GM18873 (cell line): ENCODE measurements around the gene SERINC5.

Experiments used
- ATAC-seq: cut with Tn5 transposase; IDR thresholded peaks from one replicate; pipeline ENCODE4 v1.9.1; 2021; ENCODE audit warnings: mild to moderate bottlenecking, moderate library complexity, moderate number of reproducible peaks; ENCODE audit not compliant: unreplicated experiment, low FRiP score

SERINC5 gene

DNA sequence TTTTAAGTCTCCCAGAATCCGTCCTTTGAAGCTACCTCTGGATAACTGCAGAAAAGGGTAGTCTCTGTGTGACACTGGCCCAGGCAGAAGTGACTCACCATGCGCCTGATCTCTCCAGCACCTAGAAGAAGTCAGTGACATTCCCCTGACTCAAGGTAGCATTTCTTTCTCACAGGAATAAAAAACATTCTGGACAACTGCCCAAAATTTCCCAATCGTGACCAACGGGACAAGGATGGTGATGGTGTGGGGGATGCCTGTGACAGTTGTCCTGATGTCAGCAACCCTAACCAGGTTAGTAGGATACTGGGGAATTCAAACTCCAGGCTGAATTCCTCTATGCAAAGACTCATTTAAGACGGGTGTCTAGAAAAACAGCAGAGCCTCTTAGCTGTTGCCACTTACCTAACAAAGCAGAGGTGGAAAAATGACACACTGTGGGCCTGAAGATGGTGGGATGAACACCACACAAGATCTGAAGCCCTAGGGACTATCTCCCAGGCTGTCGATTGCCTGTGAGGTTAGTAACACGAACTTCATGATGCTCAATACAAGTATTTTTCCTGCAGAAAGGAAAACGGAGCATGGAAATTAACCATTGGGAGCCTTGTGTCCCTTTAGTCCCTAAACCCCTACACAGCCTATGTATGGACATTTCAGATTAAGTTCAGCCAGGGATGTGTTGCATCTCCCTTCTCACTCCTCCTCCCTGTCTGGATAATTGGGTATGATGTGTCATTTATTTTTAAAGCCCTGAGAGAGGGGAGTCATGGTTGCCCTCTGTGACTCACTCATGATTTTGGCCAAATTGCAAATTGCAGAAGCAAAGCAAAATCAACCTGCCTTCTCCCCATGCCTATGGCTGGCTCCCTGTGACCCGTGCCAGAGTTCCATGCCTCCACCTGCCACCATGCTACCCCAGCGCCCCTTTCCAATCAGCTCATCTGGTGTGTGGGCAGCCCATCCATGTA lies 183.5 kb downstream of the SERINC5 start:
- no peak for ATAC-seq

DNA sequence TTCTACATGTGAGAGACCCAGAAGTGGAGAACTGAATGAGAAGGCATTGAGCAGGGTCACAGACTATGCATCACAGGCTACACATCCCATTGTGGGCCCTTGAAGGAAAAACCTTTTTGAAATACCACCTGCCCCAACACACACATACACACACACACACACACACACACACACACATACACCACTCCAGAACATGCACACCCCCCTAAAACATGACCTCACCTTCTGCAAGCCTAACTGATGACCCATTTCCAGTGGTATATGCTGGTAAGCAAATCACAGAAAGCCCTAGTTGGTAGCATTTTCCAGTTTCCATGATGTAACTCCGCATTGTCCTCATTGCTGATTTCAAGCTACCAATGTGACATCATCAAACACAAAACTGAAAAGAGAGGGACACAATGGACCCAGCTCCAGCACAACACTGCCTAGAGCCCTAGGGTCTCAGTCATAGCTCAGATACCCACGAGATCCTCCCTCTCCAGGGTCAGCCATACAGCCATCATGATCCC lies 184.3 kb downstream of the SERINC5 start:
- ATAC-seq: no peak

DNA sequence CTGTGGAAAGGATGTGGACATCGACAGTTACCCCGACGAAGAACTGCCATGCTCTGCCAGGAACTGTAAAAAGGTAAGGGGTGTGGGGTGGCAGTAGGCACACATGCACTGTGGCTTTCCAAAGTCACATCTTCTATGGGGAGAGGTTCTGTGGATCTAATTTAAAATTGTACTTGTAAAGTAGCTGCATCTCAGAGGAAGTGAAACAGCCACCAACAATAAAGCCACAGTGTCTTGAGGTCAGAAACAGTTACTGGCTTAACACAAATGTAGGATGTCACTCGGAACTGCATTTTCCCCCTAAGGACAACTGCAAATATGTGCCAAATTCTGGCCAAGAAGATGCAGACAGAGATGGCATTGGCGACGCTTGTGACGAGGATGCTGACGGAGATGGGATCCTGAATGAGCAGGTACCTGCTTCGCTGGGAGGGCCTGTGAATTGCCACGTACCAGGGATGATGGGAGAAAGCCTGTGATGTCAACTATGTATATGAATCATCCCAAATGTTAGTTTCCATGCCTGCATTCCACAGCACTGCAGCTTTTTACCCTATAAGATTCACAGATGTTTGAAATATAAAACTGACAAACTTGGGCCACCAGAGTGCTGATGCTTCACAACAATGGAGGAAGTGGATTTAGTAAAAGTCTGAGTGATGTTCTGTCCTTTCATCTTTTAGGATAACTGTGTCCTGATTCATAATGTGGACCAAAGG lies 185.4 kb downstream of the SERINC5 start:
- no peak for ATAC-seq

DNA sequence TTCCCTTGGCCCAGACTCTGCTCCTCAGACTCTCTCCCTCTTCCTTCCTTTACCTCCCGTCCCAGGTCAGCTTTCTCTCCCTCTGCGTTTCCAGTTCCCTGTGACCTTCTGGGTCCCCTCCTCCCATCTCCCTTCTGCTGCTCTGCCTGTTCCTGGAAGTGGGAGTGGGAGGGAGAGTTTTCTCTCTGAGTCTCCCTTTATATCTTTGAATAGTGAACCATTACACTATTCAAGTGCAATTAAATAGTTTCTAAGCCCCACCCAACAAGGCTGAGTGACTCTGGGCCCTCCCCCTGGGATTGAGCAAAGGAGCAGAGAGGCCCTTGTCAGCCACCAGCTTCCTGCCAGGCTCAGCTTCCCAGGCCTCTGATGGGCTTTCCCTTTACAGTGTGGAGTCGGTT lies 185.9 kb downstream of the SERINC5 start:
- no peak for ATAC-seq

DNA sequence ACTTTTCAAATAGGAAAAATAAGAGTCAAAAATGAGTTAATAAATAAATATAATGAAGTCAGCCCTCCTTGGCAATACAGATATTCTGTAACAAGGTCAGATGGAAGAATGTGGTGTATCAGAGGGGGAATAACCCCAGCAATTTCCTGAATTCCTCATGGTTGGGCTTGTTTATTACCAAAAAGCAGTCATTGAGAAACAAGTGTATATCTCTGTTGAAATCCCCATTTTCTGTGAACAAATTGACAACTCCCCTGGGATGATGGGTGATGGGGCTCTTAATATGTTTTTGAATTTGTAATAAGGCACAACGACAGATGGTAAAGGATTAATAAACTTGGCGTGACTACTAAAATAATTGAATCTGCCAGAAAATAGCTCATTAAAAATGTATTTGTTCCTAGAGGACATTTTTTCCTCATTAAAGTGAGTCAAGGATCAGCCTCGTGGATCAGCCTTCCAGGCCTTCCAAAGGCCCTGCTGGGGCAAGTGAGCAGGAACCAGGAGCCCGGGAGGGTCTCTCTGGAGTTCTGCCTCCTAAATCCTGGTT lies 186.5 kb downstream of the SERINC5 start:
- ATAC-seq: no peak

DNA sequence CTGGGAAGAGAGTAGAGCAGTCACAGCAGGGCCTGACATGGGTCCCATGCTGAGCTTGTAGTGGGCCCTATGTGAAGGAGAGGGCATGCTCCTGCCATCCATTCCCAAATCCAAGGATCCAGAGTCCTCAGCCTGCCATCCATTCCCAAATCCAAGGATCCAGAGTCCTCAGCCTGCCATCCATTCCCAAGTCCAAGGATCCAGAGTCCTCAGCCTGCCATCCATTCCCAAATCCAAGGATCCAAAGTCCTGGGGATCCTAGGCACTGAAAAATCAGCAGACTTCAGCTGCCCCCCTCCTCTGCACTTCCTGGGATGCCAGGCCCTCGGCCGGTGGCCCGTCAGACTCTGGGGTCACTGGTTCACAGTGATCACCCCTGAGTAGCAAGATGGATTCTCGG lies 187.1 kb downstream of the SERINC5 start:
- no peak for ATAC-seq

DNA sequence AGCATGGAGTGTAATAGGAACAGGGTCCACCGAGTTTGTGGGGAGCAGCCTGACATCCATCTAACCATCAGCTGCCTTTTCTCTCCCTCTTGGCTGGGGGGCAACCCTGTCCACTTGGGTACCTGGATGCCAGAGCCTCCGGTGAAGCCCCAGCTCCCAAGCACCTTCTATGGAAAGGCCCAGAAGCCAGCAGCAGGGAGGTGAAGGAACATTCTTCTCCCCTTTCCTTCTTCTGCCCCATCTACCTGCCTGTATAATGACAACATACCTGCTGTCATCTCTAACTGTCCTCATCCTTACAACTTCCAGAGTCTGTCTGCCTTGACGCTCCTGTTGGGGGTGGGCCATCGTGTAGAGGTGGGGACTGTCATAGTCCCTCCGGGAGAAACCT lies 187.6 kb downstream of the SERINC5 start:
- no peak for ATAC-seq

DNA sequence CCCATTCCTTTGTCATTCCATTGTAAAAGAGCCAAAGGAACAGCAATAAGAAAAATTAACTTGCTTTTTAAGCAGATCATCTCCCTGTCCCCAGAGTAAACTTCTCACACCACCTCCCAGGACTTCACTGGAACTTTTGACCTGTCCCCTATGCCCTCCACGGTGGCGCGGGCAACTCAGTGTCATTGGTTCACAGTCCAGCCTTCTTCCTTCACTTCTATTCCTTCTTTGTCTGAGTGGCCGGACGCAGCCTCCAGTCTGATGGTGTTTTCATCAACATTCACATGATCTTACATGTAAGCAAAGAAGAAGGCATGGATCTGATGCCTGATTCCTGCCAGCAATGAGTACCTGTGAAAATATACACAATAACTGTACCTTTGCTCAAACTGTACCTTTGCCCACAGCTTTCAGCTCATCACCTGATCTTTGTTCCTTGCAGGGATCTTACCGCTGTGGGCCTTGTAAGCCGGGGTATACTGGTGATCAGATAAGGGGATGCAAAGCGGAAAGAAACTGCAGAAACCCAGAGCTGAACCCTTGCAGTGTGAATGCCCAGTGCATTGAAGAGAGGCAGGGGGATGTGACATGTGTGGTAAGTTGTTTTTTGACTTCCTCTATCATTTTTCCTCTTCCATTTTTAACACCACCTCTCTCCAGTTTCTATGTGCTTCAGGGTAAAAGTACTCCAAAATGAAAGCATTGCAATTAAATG lies 188.2 kb downstream of the SERINC5 start:
- no peak for ATAC-seq

DNA sequence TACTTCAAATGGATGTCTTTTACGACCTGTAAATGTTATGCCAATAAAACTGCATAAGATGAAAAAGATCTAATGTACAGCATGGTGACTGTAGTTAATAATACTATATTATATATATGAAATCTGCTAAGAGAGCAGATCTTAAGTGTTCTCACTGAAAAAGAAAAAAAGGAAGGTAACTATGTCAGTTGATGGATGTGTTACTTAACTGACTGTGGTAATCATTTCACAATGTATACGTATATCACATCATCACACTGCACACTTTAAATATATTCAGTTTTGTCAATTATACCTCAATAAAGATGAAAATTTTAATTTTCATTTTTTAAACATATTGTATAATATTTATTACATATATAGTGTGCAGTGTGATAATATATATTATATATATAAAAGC lies 188.8 kb downstream of the SERINC5 start:
- ATAC-seq: no peak

DNA sequence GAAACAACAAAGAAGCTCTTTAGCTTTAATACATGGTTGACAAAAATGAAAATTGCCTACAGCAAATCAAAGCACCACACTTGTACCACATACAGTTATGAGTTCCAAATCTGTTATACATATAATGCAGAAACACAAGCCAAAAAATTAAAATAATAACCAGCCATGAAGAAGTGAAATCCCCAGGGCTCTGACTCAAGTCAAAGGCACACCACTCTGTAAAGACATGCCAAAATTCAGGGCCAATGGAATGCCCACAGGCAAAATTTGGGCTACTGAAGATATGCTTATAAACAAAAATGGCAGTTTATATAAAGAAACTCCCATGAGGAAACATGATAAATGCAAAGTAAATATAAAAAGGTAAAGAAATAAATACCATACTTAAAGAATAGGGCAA lies 191.7 kb downstream of the SERINC5 start:
- no peak for ATAC-seq
